DND-41 (cell line): ENCODE results near the gene ACAD11.

Experiments
- CTCF ChIP-seq: IDR thresholded peaks from 2 replicates; pipeline ENCODE4 v1.5.1; 2012; ENCODE audit warnings: borderline replicate concordance, low read length, moderate library complexity, mild to moderate bottlenecking; ENCODE audit not compliant: poor library complexity, severe bottlenecking; ENCODE audit errors: extremely low read depth
- EZH2 ChIP-seq: IDR thresholded peaks from 3 replicates; pipeline ENCODE4 v1.6.1; 2012; ENCODE audit warnings: borderline replicate concordance, low read depth, mild to moderate bottlenecking, moderate library complexity, low read length, inconsistent platforms; ENCODE audit not compliant: severe bottlenecking

GRCh38 chr3:132681421-132681820 lies 21.8 kb upstream of the ACAD11 start:
- TF ChIP-seq CTCF = no peak
- no peak for TF ChIP-seq EZH2
